Stimulated activated naive CD4-positive, alpha-beta T cell treated with Interleukin-2 at 50 U/mL for 16 hours (primary cell): ENCODE data around the gene SNRK.

Experiments used
- DNase-seq: peaks from one replicate; lab custom pipeline; 2025; lab: John Stamatoyannopoulos, UW

The SNRK gene

GRCh38 chr3:43309372-43310305 lies 23.3 kb downstream of the SNRK start:
- DNase-seq, result no peak

GRCh38 chr3:43316783-43317460 lies 30.6 kb downstream of the SNRK start:
- DNase-seq, result no peak

GRCh38 chr3:43317461-43318316 lies 31.3 kb downstream of the SNRK start:
- no peak for DNase-seq

DNA sequence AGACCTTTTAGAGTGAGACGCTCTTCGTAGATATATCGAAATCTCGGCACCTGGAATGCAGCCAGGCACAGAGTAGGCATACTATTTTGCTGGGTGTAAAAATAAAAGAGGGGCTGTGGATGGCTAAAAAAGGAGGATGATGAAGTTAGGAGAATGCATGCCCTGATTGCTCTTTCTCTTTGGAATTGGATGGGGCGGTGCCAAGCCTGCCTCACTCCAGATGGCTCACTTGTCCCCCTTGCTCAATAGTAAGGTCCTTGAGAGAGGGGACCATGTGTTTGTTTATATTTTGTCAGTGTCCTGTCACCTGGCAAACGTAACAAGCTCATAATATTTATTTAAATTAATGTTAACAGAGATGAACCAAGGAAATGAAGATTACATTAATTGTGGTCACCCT lies 33.0 kb downstream of the SNRK start:
- no peak for DNase-seq

DNA sequence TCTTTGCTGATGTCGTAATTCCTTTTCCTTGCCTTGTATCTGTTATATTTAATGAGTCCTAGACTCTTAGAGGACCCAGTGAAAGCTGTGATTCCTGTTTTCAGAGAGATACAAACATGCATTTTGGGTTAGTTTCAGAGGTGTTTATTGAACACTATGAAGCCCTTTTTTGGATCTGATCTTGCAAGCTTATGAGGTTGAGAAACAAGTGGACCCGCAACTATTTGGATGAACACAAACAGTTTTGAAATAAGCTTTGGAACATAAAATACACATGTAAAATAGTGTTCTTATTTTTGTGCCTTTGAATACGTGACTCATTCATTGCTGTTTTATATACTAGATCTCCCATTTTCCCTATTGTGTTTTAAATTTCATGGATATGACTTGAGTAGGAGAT lies 33.5 kb downstream of the SNRK start:
- DNase-seq, result no peak

DNA sequence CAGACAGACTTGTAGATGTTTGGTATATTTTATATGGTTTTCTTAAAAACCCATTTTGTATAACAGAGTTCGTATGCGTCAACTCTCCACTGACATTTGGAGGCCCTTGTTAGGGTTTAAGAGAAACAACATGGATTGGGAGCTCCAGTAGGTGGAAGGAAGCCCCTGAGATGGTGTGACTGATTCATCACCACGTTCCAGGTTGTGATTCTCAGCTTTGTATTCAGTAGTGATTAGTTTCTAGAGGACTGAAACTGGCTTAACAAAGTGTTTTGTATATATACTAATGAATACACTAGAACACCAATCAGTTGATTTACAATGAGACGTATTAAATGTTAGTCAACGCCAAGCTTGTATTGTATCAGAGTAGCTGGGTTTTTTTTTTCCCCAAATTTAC lies 33.9 kb downstream of the SNRK start:
- DNase-seq, result no peak

GRCh38 chr3:43323541-43323940 lies 37.2 kb downstream of the SNRK start:
- DNase-seq, result no peak

GRCh38 chr3:43326891-43327581 lies 40.7 kb downstream of the SNRK start:
- DNase-seq, result no peak

DNA sequence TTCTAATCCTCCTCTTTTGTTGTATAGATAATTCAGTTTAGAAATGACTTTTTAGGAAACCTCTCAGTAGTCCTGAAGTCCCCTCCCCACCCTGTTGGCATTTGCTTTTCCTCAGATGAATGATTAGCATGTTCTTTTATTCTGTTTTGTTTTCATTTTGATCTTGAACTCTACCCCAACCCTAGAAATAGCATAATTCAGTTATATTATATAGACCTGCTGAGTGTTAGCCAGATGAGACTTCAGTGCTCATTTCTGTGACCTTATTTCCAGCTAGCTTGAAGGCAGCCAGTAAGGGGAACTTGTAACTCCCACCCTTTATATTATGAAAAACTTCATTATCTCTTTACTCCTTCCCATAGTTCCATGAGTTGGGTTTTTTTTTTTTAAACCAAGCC lies 41.2 kb downstream of the SNRK start:
- no peak for DNase-seq

- no peak for DNase-seq
These were observed 42.3 kb downstream of the SNRK start for GRCh38 chr3:43328653-43329052.

DNA sequence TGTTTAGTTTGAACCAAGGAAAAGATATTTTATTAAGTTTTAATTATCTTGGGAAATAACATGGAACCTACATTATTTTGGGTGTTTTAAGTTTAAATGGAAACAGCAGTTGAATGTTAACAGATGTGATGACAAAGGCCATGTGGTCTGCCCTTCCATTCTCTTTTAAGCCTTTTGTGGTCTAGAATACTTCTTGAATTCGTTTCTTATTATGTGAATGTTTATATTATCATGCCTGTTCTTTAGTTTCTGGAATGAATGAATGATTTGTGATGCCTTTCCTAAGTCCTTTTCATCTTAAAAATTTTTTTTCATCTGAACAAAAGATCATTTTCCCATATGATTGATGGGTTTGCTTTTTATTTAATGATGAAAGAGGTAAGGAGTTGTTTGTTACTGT lies 44.6 kb downstream of the SNRK start:
- DNase-seq, result no peak

DNA sequence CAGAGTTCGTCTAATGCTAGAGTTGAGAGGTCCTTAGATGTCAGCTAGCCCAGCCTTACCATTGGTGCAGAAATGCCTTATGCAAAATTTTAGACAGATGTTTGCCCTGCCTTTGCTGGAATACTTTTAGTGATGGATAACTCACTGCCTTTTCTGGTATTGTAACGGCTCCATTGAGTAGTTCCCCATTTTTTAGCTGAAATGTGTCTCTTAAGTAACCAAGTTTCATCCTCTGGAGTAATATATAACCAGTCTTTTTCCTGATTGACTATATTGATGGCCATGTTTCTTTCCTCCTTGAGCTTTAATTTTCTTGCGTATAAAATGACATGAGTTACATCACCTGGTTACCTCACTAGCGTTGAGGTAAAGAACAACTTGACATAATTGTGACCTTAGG lies 45.0 kb downstream of the SNRK start:
- DNase-seq, result no peak

DNA sequence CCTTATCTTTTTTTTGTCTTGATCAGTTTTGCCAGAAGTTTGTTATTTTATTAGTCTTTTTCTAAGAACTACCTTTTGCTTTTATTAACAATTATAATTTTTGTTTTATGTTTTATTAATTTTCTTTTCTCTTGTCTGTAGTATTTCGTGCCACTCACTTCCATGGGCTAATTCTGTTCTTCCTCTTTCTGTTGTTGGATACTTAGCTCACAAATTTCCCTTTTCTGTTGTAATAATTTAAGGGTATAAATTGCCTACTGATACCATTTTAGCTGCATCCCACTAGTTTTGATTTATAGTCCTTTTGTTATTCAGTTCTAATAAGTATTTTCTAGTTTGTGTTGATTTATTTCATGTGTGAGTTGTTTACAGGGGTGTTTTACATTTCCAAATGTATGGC lies 48.6 kb downstream of the SNRK start:
- DNase-seq, result no peak

GRCh38 chr3:43335799-43336198 lies 49.5 kb downstream of the SNRK start:
- DNase-seq, result no peak

GRCh38 chr3:43338295-43338694 lies 52.0 kb downstream of the SNRK start:
- DNase-seq, result no peak

- no peak for DNase-seq
These were observed 54.1 kb downstream of the SNRK start for GRCh38 chr3:43340403-43340802.

GRCh38 chr3:43341788-43342187 lies 55.4 kb downstream of the SNRK start:
- no peak for DNase-seq

GRCh38 chr3:43343185-43343584 lies 56.8 kb downstream of the SNRK start:
- DNase-seq, result no peak

- no peak for DNase-seq
These were observed 57.5 kb downstream of the SNRK start for GRCh38 chr3:43343815-43344214.

DNA sequence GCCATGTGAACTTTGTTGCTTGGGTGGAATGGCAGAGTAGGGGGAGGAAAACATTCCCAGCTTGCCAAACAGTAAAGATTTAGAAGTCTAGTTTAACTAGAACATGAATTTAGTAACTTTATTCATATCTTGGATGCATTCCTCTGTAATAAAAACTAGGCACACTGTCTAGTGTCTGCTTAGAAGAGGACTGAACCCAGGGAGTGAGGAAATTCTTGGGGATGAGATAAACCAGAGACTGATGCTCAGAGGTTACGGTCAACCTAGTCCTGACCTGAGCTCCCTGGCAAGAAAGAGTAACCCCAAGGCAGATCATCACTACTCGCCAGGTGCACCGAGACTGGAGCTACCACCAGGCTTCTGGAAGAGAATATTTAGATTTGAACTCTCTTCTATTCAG lies 58.2 kb downstream of the SNRK start:
- no peak for DNase-seq

DNA sequence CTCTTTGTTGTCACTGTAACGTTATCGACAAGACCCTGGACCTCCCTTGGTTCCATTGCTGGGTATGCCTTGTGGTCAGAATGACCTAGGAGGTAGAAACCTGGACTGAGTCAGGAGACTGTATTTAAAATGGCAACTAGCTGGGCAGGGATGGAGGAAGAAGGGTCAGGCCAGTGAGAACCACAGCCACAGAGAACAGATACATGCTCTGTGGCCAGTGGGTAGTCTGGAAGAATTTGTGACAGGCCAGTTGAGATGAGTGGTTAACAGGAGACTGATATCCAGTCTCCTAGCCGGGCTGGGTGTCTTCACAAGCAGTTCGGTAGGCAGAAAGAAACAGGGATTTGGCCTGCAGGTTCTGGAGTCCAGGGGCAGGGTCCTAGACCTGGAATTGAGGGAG lies 58.9 kb downstream of the SNRK start:
- DNase-seq, result no peak

DNA sequence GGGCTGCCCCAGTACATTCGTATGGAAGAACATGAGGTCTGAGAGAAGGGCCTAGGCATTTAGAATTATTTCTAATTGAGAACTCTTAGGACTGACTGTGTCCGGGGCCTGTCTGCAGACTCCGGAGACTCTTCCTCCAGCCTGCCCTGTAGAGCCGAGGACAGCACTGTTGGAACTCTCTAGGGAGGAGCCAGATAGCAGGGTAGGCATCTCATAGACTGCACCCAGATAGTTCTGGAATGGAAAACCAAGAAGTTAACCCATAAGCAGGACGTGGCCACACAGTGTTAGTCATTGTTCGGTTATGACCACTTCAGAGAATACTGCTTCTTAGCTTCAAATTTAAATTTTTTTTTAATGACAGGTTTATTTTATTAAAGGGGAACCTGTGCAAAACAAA lies 59.5 kb downstream of the SNRK start:
- DNase-seq, result no peak
